Calu3 (cell line): ENCODE measurements around the gene NOL3. TPM values are rescaled to one million over a fixed set of nuclear protein-coding genes. Genes with fewer than 3 reads are reported as not detected.
A peak's percentile ranks its signal among the peaks of the same experiment; 100 is the strongest.

Experiments
- BruUV-seq: library from RNA; stranded (reverse); fragments of 400-500 nt; replicated peaks from 2 replicates; lab custom pipeline; 2021; lab: Mats Ljungman, UMichigan
- CTCF ChIA-PET: fragments of 300-600 bp; sonication (Branson Sonifier 250); formaldehyde crosslinking; loops from one replicate; lab custom pipeline; 2022; ENCODE audit warnings: antibody characterized with exemption; lab: Charles Lee
- DNase-seq: peaks from one replicate; pipeline ENCODE4 v3.0.0; 2022
- H3K27ac Mint-ChIP-seq: one replicate; pipeline ENCODE4 v1.8.0; 2022; ENCODE audit warnings: mixed read lengths; ENCODE audit not compliant: unreplicated experiment
- H3K27me3 Mint-ChIP-seq: one replicate; pipeline ENCODE4 v1.8.0; 2022; ENCODE audit warnings: mixed read lengths; ENCODE audit not compliant: unreplicated experiment
- H3K36me3 Mint-ChIP-seq: one replicate; pipeline ENCODE4 v1.8.0; 2022; ENCODE audit warnings: mild to moderate bottlenecking, moderate library complexity, mixed read lengths; ENCODE audit not compliant: insufficient read depth, unreplicated experiment
- H3K4me1 Mint-ChIP-seq: one replicate; pipeline ENCODE4 v1.8.0; 2022; ENCODE audit warnings: mild to moderate bottlenecking, low read depth, mixed read lengths; ENCODE audit not compliant: unreplicated experiment
- H3K4me3 Mint-ChIP-seq: one replicate; pipeline ENCODE4 v1.8.0; 2022; ENCODE audit warnings: mild to moderate bottlenecking, low read depth, moderate library complexity, mixed read lengths; ENCODE audit not compliant: unreplicated experiment
- H3K9me3 Mint-ChIP-seq: one replicate; pipeline ENCODE4 v1.8.0; 2022; ENCODE audit warnings: low read depth, mixed read lengths; ENCODE audit not compliant: unreplicated experiment
- CTCF ChIP-seq: fragments of 200-600 bp; IDR thresholded peaks from one replicate; pipeline ENCODE4 v1.8.0; 2022; ENCODE audit warnings: antibody characterized with exemption; ENCODE audit not compliant: unreplicated experiment
- intact Hi-C: fragments of 100-400 bp; cut with micrococcal nuclease; formaldehyde crosslinking; loops from one replicate; pipeline ENCODE4 v1.10.0; 2022; ENCODE audit not compliant: unreplicated experiment
- microRNA-seq: library from miRNA; unstranded; fragments of <30 nt; microRNA quantifications from one replicate; pipeline ENCODE4 v1.2.0, GENCODE V29; 2022
- total RNA-seq: library from RNA; stranded (reverse); gene quantifications from 2 replicates; pipeline ENCODE4 v1.2.3, GENCODE V29; 2022

NOL3 gene
- total RNA-seq, 1 experiment from 2014 or later, result 33.5 TPM

GRCh38 chr16:67215706-67216105, 45.4 kb downstream of the NOL3 start:
- CTCF ChIA-PET, result no interaction called here
- Mint-ChIP-seq H3K4me1 (no peaks in the 10 kb centered on the region), H3K36me3 (no peaks in the 10 kb centered on the region), H3K27me3 (peaks cover 28% of the 10 kb centered on the region), H3K4me3 (no peak overlapping the region), H3K9me3 (no peaks in the 10 kb centered on the region), H3K27ac (no peak overlapping the region)
- DNase-seq, result no peak
- intact Hi-C loops, result no loop called here
- BruUV-seq, result no TSS peak
- TF ChIP-seq CTCF, result no peak

- TF ChIP-seq CTCF, result no peak
- Mint-ChIP-seq H3K27me3 (peaks cover 28% of the 10 kb centered on the region), H3K27ac (no peak overlapping the region), H3K4me3 (no peak overlapping the region), H3K4me1 (no peaks in the 10 kb centered on the region), H3K36me3 (no peaks in the 10 kb centered on the region), H3K9me3 (no peaks in the 10 kb centered on the region)
- intact Hi-C loops, result no loop called here
- DNase-seq, result no peak
- BruUV-seq, result no TSS peak
- CTCF ChIA-PET, result no interaction called here
These were observed 46.5 kb downstream of the NOL3 start for GRCh38 chr16:67216612-67217490.

- DNase-seq, result no peak
- Mint-ChIP-seq H3K27ac (no peak overlapping the region), H3K36me3 (peaks cover 31% of the 10 kb centered on the region), H3K9me3 (no peaks in the 10 kb centered on the region), H3K27me3 (no peaks in the 10 kb centered on the region), H3K4me1 (peaks cover 39% of the 10 kb centered on the region), H3K4me3 (no peak overlapping the region)
- no TSS peak for BruUV-seq
- intact Hi-C loops, result no loop called here
- CTCF ChIA-PET, result no interaction called here
- TF ChIP-seq CTCF, result no peak
These were observed 53.7 kb downstream of the NOL3 start for GRCh38 chr16:67223992-67224391.

Small RNA genes within 50 kb of the gene (microRNA-seq; reads per million reads assigned to microRNA genes)
- gene MIR328, result 163 reads per million, percentile 70 among the genes with 10 or more reads in this experiment

Other genes starting within 250 kb of the NOL3 start
- gene RRAD, start 245.0 kb upstream of the NOL3 start, total RNA-seq, result 1.3 and 2.2 TPM in 2 replicates
- gene CIAO2B, start 236.1 kb upstream of the NOL3 start, total RNA-seq, result 121 and 126 TPM in 2 replicates
- 58.7 and 61.1 TPM in 2 replicates for gene CES2, start 235.0 kb upstream of the NOL3 start, total RNA-seq
- 0.64 and 2.5 TPM in 2 replicates for gene CES3, start 209.3 kb upstream of the NOL3 start, total RNA-seq
- gene CES4A, start 181.9 kb upstream of the NOL3 start, total RNA-seq, result not detected in 2 replicates
- gene CBFB, start 141.4 kb upstream of the NOL3 start, total RNA-seq, result 116 and 131 TPM in 2 replicates
- gene PHAF1, start 60.6 kb upstream of the NOL3 start, total RNA-seq, result 21.4 and 21.9 TPM in 2 replicates
- 6.8 and 8.0 TPM in 2 replicates for gene B3GNT9, start 19.5 kb upstream of the NOL3 start, total RNA-seq
- gene TRADD, start 10.6 kb upstream of the NOL3 start, total RNA-seq, result 34.9 and 42.7 TPM in 2 replicates
- 32.0 and 36.6 TPM in 2 replicates for gene FBXL8, start 10.6 kb upstream of the NOL3 start, total RNA-seq
- 57.1 and 60.7 TPM in 2 replicates for gene HSF4, start 5.8 kb upstream of the NOL3 start, total RNA-seq
- 33.1 and 36.5 TPM in 2 replicates for gene MATCAP1, start 13.4 kb downstream of the NOL3 start, total RNA-seq
- 0.31 and 1.2 TPM in 2 replicates for gene EXOC3L1, start 19.6 kb downstream of the NOL3 start, total RNA-seq
- gene E2F4, start 21.6 kb downstream of the NOL3 start, total RNA-seq, result 95.3 and 101 TPM in 2 replicates
- 31.9 and 43.2 TPM in 2 replicates for gene ELMO3, start 28.6 kb downstream of the NOL3 start, total RNA-seq
- gene TMEM208, start 56.6 kb downstream of the NOL3 start, total RNA-seq, result 53.5 and 69.2 TPM in 2 replicates
- 37.2 and 37.9 TPM in 2 replicates for gene FHOD1, start 76.9 kb downstream of the NOL3 start, total RNA-seq
- gene SLC9A5, start 78.4 kb downstream of the NOL3 start, total RNA-seq, result 2.4 and 4.4 TPM in 2 replicates
- 5.5 and 9.2 TPM in 2 replicates for gene PLEKHG4, start 109.0 kb downstream of the NOL3 start, total RNA-seq
- 3.8 and 5.6 TPM in 2 replicates for gene KCTD19, start 156.2 kb downstream of the NOL3 start, total RNA-seq
- 7.1 and 9.2 TPM in 2 replicates for gene LRRC36, start 156.3 kb downstream of the NOL3 start, total RNA-seq
- 8.5 and 8.8 TPM in 2 replicates for gene TPPP3, start 223.0 kb downstream of the NOL3 start, total RNA-seq
- gene ZDHHC1, start 245.9 kb downstream of the NOL3 start, total RNA-seq, result 22.6 and 24.4 TPM in 2 replicates